ENCODE data around the gene IL15RA.

DNA sequence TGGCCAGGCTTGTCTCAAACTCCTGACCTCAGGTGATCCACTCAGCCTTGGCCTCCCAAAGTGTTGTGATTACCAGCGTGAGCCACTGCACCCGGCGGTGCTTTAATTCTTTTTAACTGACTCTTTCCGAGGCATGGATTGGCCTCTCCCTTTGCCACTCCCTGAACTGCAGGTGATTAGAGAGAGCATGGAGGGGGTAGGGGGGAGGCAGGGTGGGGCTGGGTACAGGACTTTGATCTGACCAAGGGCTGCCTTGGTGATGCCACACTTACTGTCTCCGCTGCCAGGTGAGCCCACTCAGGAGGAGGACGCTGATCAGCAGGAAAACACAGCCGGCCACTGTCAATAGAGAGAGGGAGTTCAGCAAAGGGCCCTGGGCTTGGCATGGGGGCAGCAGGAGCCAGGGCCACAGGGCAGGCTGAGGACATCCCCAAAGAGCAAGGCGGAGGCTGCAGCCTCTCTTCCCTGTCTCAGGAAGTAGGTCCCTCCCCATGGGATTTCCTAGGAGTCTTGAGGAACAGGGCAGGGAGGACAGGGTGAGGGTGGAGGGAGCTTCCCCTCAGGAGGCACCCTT, 40.5 kb upstream of the IL15RA start:
- TF ChIP-seq POLR2AphosphoS5 (IDR thresholded peaks at IDR 0.05; ENCODE audit: low read depth, low read length), result no peak
- TF ChIP-seq CTCF (IDR thresholded peaks at IDR 0.05), result no peak
